HG02981 (cell line): ENCODE results near the gene SLC9B1.
A peak's percentile ranks its signal among the peaks of the same experiment; 100 is the strongest.
"Not testable (repeated sequence)": the region's sequence is repeated elsewhere in the genome, so short reads cannot be mapped to it uniquely, and the experiment has no call there.

Experiments used
- ATAC-seq: cut with Tn5 transposase; IDR thresholded peaks from one replicate; pipeline ENCODE4 v1.9.1; 2021; ENCODE audit warnings: mild to moderate bottlenecking, moderate library complexity; ENCODE audit not compliant: unreplicated experiment

Gene SLC9B1

GRCh38 chr4:102878901-102879300 lies 140.6 kb downstream of the SLC9B1 start:
- no peak for ATAC-seq

- ATAC-seq, result not testable (repeated sequence)
Observed at GRCh38 chr4:102878349-102878748, 141.2 kb downstream of the SLC9B1 start.

DNA sequence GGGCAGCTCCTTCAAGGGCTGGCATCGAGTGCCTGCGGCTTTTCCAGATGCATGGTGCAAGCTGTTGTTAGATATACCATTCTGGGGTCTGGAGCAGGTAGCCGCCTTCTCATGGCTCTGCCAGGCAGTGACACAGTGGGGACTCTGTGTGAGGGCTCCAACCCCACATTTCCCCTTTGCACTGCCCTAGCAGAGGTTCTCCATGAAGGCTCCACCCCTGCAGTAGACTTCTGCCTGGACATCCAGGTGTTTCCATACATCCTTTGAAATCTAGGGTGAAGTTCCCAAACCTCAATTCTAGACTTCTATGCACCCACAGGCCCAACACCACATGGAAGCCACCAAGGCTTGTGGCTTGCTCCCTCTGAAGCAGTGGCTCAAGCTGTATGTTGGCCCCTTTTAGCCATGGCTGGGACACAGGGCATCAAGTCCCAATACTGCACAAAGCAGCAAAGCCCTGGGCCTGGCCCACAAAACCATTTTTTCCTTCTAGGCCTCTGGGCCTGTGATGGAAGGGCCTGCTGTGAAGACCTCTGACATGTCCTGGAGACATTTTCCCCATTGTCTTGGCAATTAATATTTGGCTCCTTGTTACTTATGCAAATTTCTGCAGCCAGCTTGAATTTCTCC lies 141.9 kb downstream of the SLC9B1 start:
- not testable (repeated sequence) for ATAC-seq

GRCh38 chr4:102871772-102872171 lies 147.7 kb downstream of the SLC9B1 start:
- no peak for ATAC-seq

- no peak for ATAC-seq
Observed at GRCh38 chr4:102869569-102870197, 149.8 kb downstream of the SLC9B1 start.

DNA sequence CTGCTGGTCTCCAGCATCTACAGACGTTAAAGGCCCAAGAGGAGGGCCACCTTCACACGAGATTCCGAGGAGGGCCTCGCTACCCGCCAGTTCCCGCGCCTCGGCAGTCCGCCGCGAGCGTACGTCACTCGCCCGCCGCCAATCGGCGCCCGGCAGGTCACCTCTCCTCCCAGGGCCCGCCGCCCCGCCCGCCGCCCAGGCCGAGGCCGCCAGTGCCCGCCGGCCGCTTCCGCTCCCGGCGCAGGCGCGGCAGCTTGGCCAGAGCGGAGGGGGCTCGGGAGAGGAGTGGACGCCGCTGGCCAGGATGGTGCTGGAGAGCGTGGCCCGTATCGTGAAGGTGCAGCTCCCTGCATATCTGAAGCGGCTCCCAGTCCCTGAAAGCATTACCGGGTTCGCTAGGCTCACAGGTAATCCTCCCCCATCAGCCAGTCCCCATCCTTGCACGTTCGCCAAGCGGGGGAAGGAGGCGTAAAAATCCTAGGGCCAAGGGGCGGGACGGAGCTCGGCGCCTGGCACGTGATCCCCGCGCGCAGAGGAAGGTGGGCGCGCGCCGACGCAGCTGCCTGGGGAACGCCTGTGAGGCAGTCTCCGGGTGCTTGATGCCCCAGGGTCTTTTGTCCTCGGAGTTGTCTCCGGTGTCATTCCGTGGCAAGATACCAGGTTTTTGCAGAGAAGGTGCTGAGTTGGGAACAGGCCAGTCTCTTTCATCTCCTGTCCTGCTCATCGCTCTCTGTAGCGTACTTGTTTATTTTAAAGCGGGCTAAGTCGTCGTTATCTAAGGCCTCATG lies 150.5 kb downstream of the SLC9B1 start, which contains the start of gene CISD2:
Gene CISD2 (plus strand): TSS at position 212 of the 788 bp plus-strand sequence. CDS start 93 bp downstream, at position 305.
- ATAC-seq, result peak; percentile 87

GRCh38 chr4:102868153-102868780 lies 151.2 kb downstream of the SLC9B1 start:
- no peak for ATAC-seq

DNA sequence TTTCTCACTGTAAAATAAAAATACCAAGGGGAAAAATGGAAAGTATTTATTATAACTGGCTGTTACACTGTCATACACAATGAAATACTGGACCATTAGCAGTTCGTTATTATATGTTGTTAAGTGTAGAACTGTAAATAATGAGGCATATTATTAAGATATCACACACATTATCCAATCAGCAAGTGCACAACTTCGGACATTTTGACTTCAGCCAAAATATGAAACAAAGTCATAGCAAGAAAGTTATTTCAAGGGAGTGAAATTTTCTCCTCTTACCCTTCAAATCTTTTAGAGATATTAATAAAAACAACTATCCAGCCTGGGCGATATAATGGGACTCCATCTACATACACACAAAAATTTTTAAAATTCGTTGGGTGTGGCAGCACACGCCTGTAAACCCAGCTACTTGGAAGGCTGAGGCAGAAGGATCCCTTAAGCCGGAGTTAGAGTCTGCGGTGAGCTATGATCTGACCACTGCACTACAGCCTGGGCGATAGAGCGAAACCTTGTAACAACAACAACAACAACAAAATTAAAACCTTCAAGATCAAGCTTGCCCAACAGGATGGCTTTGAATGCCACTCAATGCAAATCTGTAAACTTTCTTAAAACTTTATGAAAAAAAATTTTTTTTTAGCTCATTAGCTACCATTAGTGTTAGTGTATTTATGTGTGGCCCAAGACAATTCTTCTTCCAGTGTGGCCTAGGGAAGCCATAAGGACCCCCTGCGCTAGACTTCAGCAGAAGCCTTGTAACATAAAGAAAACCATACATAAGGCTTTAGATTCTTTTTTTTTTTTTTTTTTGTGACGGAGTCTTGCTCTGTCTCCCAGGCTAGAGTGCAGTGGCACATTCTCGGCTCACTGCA lies 152.0 kb downstream of the SLC9B1 start:
- ATAC-seq, result no peak

- ATAC-seq, result not testable (repeated sequence)
Observed at GRCh38 chr4:102865327-102865726, 154.2 kb downstream of the SLC9B1 start.

GRCh38 chr4:102862747-102863146 lies 156.8 kb downstream of the SLC9B1 start:
- no peak for ATAC-seq

DNA sequence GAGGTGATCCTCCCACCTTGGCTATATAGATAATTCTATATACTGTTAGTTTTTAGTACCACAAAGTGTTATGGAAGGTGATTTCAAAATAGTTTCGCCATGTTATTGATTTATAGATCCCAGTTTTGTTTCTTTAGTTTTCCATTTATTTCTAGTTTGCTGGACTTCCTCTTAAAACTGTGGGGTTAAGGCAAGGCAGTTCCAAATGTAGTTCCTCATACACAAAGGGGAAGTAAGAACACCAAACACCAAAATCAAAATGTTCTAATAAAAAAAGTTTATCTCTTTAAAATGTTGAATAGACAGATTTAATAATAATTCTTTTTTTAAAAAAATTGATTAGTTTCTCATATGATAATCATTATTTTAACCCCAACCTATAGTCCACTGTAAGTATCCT lies 157.5 kb downstream of the SLC9B1 start:
- no peak for ATAC-seq

GRCh38 chr4:102860611-102861324 lies 158.7 kb downstream of the SLC9B1 start:
- ATAC-seq, result no peak

GRCh38 chr4:102858828-102859464 lies 160.6 kb downstream of the SLC9B1 start:
- no peak for ATAC-seq
